HK-2 (cell line): ENCODE measurements around the gene NKIRAS1.
"Not testable (repeated sequence)": the region's sequence is repeated elsewhere in the genome, so short reads cannot be mapped to it uniquely, and the experiment has no call there.

ENCODE experiments used
- DNase-seq: peaks from one replicate; pipeline ENCODE4 v3.0.0-alpha.2; 2018; ENCODE audit not compliant: unreplicated experiment

NKIRAS1 gene

DNA sequence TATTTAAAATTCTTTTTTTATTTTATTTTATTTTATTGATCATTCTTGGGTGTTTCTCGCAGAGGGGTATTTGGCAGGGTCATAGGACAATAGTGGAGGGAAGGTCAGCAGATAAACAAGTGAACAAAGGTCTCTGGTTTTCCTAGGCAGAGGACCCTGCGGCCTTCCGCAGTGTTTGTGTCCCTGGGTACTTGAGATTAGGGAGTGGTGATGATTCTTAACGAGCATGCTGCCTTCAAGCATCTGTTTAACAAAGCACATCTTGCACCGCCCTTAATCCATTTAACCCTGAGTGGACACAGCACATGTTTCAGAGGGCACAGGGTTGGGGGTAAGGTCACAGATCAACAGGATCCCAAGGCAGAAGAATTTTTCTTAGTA lies 46.1 kb downstream of the NKIRAS1 start:
- DNase-seq, result not testable (repeated sequence)

DNA sequence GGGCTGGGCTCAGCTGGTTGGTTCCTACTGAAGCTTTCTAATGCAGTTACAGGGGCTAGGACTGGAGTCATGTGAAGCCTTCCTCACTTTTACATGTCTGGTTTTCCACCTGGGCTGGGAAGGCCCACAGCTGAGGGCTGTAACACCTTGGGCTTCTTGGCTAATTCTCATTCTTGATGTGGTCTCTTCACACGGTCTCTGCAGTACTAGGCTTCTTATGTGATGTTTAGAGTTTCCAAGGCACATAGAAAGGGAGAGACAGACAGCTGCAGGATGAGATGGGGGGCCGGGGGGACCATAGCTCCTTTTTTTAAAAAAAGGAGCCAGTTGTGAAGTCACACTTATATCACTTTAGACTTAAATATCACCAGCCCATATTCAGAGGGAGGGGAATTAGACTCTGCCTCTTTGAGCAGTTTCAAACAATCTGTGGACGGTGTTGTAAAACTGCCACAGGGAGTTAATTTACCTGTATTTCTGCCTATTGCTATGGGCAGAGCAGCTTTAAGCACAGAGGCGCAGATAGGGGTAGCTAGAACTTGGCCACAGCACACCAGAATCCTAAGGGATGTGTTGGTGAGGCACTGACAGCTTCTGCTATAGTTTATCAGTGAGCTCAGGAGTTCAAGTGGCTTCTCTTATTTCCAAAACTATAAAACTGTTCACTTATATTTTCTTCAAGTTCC lies 46.7 kb downstream of the NKIRAS1 start:
- no peak for DNase-seq

DNA sequence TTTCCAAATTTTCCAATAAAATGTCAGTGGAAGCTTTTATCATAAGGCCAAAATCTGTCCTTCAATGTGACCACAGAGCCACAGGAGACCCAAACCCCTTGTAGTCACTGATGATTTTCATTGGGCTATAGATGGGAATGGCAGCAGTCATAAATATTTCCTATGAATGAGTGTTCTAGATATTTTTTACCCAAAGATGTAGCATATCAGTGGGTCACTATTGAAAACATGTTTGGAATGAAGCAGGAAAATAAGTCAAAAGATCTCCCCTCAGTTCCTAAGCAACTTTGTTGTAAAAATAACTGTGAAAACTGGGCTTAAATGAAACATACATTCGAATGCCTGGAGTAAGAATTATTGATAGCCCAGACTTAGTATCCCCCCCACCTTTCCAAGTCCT lies 49.0 kb downstream of the NKIRAS1 start:
- DNase-seq, result no peak

DNA sequence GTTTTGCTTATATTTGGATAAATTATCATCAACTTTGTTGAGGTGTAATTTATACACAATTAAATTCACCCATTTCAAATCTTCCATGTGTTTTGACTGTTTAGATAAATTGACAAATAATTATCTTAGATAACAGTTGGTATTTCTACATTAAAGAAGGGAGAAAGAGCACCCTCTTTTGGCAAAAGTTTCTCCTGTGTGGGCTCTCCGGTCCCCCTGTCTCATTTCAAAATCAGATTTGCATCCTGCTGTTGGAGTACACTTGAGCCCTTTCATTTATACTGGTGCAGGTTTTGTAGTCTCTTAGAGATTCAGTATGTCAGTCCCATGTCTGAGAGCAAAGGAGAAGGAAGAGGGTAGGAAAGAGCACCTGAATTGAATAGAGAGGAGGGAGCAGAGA lies 49.4 kb downstream of the NKIRAS1 start:
- no peak for DNase-seq

DNA sequence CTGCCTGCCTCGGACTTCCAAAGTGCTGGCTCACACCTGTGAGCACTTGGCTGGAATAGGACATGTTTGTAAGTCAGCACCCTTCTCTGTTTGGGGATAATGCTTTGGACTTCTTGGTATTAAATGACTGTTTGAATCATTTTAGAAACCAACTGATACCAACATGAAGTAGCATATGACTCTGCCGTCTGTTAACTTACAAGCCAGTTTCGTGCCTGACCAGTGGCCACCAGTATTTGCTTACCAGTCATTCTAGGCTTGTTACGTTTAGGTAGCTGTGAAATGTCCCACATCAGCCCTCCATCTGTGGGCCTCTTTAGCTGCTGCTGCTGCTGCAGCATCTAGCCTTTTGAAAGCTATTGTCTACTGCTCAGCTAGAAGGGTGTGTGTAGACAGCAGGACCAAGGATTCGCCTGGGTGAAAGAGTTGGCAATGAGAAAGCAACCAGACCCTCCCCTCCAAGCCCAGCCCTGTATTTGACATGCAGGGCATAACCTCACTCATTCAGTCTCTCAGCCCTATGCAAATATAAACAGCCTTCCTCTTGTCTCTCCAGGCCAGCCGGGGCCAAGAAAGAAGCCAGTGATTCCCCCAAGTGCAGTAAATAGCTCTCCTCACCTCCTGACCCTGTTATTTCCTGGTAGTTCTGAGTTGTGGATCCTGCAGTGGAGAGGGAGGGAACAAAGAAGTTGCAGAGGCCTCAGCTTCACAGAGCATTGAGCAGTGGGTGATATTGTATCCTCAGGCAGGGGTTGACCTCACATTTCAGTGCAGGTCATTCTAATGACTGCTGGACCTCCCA lies 51.0 kb downstream of the NKIRAS1 start:
- no peak for DNase-seq

DNA sequence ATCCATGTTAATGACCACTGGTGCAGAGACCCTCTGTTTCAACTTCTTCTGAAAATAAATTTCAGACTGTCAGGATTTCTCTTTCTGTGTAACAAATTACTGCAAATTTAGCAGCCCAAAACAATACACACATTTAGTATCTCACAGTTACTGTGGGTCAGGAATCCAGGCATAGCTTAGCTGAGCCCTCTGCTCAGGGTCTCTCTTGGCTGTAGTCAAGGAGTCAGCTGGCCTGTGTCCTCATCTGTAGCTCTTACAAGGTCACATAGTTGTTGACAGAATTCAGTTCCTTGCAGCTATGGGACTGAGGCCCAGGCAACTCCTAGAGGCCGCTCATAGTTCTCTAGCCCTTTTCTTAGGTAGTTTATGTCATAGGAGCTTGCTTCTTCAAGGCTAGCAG lies 51.9 kb downstream of the NKIRAS1 start:
- DNase-seq, result no peak

DNA sequence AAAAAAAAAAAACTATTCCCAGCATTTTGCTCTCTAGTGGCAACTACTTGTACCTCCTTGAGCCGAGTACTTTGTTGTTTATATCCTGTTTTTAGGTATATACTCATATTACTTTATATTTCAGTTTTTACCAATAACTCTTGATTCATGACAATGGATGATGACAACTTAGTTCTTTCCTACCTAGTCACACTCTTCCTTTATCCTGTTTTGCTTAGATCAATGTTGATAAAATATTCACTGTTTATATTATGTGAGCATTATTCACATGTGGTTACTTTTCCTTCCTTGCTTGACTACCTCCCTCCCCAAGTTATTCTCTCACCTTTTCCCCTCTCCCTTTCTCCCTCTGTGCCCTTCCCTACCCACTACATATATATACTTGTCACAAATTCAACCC lies 53.7 kb downstream of the NKIRAS1 start:
- DNase-seq, result no peak

DNA sequence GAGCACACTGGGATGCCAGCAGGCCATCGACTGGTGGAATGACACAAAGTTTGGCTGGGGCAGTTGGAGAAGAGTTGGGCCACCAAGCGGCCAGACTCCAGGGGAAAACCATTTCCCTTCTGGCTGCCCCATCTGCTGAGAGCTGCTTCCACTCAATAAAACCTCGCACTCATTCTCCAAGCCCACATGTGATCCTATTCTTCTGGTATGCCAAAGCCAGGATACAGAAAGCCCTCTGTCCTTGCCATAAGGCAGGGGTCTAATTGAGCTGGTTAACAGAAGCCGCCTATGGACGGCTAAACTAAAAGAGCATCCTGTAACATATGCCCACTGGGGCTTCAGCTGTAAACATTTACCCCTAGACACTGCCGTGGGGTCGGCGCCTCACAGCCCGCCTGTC lies 55.1 kb downstream of the NKIRAS1 start:
- no peak for DNase-seq

DNA sequence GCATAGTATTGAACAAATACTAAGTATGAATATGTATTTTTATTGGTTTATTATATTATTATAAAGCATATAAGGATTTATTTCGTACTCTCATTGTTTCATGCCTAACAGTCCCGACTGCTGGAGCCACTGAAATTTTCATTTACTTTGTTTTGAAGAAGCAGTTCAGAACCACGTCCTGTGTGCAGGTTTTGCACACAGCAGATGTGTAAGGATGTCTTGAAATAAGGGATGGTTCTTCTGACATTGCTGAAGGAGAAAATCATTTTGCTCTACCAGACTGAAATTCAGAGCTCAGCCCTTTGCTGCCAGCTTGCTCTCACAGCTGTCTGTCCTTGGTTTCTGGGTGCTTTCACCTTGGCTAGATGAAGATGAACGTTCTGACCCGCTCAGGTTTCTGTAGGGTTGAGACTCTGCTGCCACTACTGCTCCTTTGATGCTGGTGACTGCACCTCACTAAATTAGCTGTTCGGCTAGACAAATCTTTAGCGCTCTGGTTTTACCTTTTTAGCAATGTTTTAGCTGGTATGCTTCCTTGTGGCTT lies 56.9 kb downstream of the NKIRAS1 start:
- no peak for DNase-seq

DNA sequence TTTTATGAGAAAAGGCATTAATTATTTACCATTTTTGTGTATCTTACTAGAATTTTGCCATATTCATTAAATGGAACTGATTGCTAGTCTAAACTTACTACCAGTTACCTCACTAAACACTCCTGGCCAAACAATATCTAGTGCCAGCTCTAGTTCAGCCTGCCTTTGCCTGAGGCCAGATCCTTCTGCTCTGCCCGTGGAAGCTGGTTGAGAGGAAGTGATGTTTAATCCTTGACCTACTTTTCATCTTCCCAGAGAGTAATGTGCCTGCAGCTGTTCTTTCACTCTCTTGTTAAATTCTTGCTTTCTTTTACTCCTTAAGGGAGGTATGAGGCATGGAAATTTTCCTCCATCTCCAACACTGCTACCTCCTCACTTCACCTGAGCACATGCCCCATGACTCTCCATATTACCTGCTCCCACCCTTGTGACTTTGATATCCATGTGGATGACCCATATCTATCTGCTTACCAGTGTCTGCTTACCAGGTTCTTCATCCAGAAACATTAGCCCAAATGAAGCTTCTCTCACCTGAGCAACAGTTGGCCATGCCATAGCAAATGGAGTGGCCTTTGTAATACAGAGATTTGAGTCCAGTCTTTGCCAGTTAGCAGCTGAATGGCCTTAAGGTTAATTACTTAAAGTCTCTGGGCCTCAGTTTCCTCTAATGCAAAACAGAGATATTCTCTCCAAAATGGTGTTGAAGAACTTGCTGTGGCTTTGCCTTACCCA lies 57.6 kb downstream of the NKIRAS1 start:
- no peak for DNase-seq

DNA sequence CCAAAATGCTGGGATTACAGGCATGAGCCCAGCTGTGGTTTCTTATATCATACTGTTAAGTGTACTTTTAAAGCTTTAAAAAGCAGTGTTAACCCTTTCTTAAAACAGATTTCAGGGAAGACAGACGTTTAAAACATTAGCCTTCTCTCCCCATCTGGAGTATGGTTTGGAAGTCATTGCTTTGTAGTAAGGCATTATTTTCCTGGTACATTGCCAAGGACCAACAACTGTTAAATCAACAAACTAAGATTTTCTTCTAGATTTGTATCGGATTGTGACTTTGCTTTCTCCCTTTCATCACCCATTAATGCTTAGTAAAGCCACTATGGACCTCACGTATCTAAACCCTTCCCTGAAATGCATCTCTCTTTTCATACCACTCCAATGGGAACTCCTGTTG lies 60.5 kb downstream of the NKIRAS1 start:
- DNase-seq, result no peak

DNA sequence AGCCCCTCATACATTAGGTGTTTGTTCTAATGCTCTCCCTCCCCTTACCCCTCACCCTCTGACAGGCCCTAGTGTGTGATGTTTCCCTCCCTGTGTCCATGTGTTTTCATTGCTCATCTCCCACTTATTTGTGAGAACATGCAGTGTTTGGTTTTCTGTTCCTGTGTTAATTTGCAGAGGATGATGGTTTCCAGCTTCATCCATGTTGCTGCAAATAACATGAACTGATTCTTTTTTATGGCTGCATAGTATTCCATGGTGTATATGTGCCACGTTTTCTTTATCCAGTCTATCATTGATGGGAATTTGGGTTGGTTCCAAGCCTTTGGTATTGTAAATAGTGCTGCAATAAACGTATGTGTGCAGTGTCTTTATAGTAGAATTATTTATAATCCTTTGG lies 67.3 kb downstream of the NKIRAS1 start:
- DNase-seq, result not testable (repeated sequence)

DNA sequence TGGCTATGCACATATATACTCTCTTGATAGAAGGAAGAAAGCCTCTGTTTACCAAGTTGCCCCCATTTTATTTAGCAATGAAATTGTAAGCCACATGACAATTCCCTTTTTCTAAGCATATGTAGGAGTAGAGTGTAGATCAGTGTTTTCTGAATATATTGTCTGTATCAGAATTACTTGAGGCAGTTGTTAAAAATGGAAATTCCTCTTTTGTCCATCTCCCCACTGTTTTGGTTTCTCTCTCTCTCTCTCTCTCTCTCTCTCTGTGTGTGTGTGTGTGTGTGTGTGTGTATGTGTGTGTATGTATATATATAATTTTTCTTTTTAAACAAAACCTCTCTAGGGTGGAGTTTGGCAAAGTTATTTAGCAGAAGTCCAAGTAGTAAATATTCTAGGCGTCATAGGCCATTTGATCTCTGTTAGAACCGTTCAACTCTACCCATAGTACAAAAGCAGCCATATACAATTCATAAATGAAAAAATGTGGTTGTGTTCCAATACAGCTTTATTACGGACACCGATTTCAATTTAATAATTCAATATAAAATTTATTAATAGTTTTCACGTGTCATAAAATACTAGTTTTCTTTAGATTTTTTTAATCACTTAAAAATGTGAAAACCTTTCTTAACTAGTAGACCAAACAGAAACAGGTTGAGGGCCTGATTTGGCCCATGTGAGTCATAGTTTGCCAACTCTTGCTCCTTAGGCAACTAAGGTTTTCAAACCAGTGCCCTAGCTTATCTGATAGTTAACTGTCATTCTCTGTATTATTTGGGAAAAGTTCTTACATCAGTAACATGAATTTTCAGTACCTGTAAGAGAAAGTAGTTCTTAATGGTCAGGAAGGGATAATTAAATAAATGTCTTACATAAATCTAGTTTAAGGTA lies 71.2 kb downstream of the NKIRAS1 start:
- no peak for DNase-seq

DNA sequence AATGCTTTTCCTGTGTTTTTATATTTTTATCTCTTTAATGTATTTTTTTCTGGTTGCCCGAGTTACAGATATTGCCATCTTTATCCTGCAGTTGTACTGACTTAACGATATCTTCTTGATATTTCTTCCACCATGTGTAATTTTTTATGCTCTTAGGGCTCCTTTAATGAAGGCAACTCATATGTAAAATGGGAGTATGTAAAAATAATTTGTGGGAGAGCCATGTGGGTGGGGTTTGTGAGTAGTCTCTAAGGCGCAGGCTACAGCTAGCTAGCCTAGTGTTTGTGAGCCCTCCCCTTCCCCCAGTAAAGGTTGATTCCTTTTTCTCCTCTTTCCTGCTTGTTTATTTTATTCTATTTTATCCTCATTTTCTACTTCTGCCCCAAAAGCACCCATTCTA lies 72.9 kb downstream of the NKIRAS1 start:
- no peak for DNase-seq
